Testis (tissue), 3 donors: Measurements from ENCODE around the gene CAVIN1. TPM values are rescaled to one million over a fixed set of nuclear protein-coding genes. Genes with fewer than 3 reads are reported as not detected.

Experiments
- DNase-seq: peaks from one replicate; pipeline ENCODE4 v3.0.0-alpha.2; 2019
- H3K27ac ChIP-seq, 2 donors: fragments of 200-600 bp; sonication (generic); one replicate each; pipeline ENCODE4 v1.5.1; 2019
- H3K27me3 ChIP-seq: fragments of 200-600 bp; sonication (generic); one replicate; pipeline ENCODE4 v1.5.1; 2019
- H3K36me3 ChIP-seq: fragments of 200-600 bp; sonication (generic); one replicate; pipeline ENCODE4 v1.5.1; 2017; ENCODE audit warnings: low read depth; ENCODE audit errors: missing control alignments
- H3K4me1 ChIP-seq: fragments of 200-600 bp; sonication (generic); one replicate; pipeline ENCODE4 v1.5.1; 2019
- H3K4me3 ChIP-seq, 2 donors: fragments of 200-600 bp; sonication (generic); one replicate each; pipeline ENCODE4 v1.5.1; 2017 to 2019
- H3K9me3 ChIP-seq: fragments of 200-600 bp; sonication (generic); one replicate; pipeline ENCODE4 v1.5.1; 2017
- POLR2A ChIP-seq: fragments of 450-650 bp; IDR thresholded peaks from one replicate; pipeline ENCODE4 v1.6.1; 2017; ENCODE audit warnings: antibody characterized with exemption, mild to moderate bottlenecking, moderate library complexity
- WGBS, 2 donors: methylation state at CpG; one replicate each; pipeline ENCODE4 v1.1.5; 2018; 5-methylcytosine and 5-hydroxymethylcytosine counted together
- intact Hi-C: fragments of 100-400 bp; cut with DNase I; formaldehyde crosslinking; loops from one replicate; pipeline ENCODE4 v1.15.1; 2023; ENCODE audit warnings: low total_unique reads
- polyA plus RNA-seq: library from polyadenylated mRNA; stranded (reverse); fragments of 350-450 nt; fragmentation: Illumina TruSeq; extraction: RNeasy Lipid Tissue Mini Kit (QIAGEN cat#74804); gene quantifications from one replicate; pipeline ENCODE4 v1.2.3, GENCODE V29; 2014; ENCODE audit warnings: low read depth, low replicate concordance; ENCODE audit not compliant: insufficient read depth
- total RNA-seq, 2 donors: library from RNA; depleted of rRNA; stranded (reverse); fragments of >200 nt; gene quantifications; one replicate each; pipeline ENCODE4 v1.2.3, GENCODE V29; 2016
- TF ChIP-seq, protein P1 (sequence below), 3 experiments: fragments of 450-650 bp in 2 of 3; fragments of 200-600 bp in 1 of 3; sonication (generic) in 1 of 3; IDR thresholded peaks; one replicate each; pipeline ENCODE4 v1.5.1; 2016 to 2019; ENCODE audit warnings: antibody characterized with exemption in 3 of 3, mild to moderate bottlenecking in 2 of 3, moderate library complexity in 1 of 3

CAVIN1 gene
- total and polyA plus RNA-seq, 3 donors from 2014 or later: 49.4 to 106 (median 68.4) TPM

DNA sequence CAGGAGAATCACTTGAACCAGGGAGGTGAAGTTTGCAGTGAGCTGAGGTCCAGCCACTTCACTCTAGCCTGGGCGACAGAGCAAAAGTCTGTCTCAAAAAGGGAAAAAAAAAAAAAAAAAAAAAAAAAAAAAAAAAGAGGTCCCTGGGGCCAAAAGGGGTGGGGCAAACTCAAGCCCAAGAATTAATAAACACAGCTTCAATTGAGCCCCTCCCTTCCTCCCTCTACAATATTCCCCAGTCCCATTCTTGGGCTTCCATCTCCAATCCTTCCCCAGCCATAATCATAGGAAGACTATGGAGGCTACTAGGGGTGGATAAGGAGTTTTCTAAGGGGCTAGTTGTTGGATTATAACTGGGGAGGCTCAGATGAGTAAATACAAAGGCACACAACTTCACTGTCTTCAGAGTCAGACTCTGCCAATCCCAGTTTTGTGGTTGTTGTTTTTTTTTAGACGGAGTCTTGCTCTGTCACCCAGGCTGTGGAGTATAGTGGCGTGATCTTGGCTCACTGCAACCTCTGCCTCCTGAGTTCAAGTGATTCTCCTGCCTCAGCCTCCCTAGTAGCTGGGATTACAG, 9.5 kb downstream of the CAVIN1 start:
- no peak for TF ChIP-seq POLR2A
- TF ChIP-seq, protein P1, sequence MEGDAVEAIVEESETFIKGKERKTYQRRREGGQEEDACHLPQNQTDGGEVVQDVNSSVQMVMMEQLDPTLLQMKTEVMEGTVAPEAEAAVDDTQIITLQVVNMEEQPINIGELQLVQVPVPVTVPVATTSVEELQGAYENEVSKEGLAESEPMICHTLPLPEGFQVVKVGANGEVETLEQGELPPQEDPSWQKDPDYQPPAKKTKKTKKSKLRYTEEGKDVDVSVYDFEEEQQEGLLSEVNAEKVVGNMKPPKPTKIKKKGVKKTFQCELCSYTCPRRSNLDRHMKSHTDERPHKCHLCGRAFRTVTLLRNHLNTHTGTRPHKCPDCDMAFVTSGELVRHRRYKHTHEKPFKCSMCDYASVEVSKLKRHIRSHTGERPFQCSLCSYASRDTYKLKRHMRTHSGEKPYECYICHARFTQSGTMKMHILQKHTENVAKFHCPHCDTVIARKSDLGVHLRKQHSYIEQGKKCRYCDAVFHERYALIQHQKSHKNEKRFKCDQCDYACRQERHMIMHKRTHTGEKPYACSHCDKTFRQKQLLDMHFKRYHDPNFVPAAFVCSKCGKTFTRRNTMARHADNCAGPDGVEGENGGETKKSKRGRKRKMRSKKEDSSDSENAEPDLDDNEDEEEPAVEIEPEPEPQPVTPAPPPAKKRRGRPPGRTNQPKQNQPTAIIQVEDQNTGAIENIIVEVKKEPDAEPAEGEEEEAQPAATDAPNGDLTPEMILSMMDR (IDR thresholded peaks at IDR 0.05): no peak
- WGBS, 2 donors: 77 to 86% methylated on average over 3 of the region's 3 CpGs
- no peaks in the 10 kb centered on the region for H3K9me3 ChIP-seq
- intact Hi-C loops: no loop called here
- H3K36me3 ChIP-seq: no peaks in the 10 kb centered on the region
- H3K27me3 ChIP-seq: no peaks in the 10 kb centered on the region
- no peak overlapping the region for H3K4me3 ChIP-seq
- DNase-seq: no peak
- peaks cover 24% of the 10 kb centered on the region for H3K4me1 ChIP-seq
- H3K27ac ChIP-seq: peak overlapping the region in 1 of 2 donors; percentile 30

DNA sequence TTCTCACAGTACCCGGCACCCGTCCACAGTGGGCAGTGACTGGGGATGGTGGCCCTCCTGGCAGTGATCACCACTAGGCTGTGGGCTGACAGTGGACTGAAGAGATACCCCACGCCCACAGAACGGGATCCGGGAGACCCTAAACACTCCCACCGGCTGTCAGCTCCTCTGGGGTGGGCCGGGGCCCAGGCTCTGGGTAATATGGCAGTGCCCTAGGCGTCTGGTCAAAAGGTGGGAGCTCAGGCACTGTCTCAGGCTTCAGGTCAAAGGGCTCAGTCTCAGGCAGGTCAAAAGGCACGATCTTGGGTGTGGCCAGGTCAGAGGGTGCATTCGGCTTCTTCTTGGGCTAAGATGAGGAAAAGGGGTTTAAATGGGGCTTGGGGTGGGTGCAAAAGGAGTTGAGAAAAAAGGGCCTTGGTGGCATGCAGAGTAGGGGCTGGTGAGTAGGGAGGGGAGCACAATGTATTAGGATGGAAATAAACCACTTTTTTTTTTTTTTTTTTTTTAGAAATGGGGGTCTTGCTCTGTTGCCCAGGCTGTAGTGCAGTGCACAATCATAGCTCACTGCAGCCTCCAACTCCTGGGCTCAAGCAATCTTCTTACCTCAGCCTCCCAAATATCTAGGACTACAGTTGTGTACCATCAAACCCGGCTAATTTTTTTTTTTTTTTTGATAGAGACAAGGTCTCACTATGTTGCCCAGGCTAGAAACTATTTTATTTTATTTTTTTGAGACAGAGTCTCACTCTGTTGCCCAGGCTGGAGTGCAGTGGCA, 11.0 kb downstream of the CAVIN1 start:
- Histone ChIP-seq H3K4me1 (peaks cover 32% of the 10 kb centered on the region), H3K4me3 (no peak overlapping the region), H3K36me3 (no peaks in the 10 kb centered on the region), H3K27ac (peak overlapping the region in 1 of 2 donors; percentile 77), H3K9me3 (no peaks in the 10 kb centered on the region), H3K27me3 (no peaks in the 10 kb centered on the region)
- DNase-seq: no peak
- intact Hi-C loops: no loop called here
- 79 to 93% methylated on average over 7 to 11 of the region's 11 CpGs for WGBS, 2 donors
- TF ChIP-seq POLR2A: no peak
- TF ChIP-seq, protein P1 (IDR thresholded peaks at IDR 0.05): no peak

DNA sequence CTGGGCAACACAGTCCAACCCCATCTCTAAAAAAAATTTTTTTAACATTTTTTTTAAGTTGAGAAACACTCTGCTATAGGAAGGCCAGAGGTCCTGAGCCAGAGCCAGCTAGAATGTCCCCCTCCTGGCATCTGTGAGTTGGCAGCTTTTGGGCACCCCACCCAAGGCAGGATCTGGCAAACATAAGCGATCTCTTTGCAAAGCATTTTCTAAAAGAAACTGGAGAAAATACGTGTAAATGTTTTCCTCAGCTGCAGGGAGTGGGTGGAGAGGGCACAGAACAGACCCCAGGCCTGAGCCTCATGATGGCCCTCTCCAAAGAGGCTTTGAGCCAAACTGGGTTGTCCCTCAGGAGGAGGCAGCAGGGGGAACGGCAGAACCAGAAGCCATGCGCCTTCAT, 11.7 kb downstream of the CAVIN1 start:
- DNase-seq: no peak
- H3K27ac ChIP-seq: peak overlapping the region in 1 of 2 donors; percentile 77
- TF ChIP-seq POLR2A: no peak
- TF ChIP-seq, protein P1 (IDR thresholded peaks at IDR 0.05): no peak
- intact Hi-C loops: no loop called here
- H3K4me3 ChIP-seq: no peak overlapping the region
- H3K4me1 ChIP-seq: peaks cover 39% of the 10 kb centered on the region
- H3K27me3 ChIP-seq: no peaks in the 10 kb centered on the region
- WGBS, 2 donors: 53 to 64% methylated on average over 4 of the region's 4 CpGs
- H3K9me3 ChIP-seq: no peaks in the 10 kb centered on the region
- no peaks in the 10 kb centered on the region for H3K36me3 ChIP-seq

DNA sequence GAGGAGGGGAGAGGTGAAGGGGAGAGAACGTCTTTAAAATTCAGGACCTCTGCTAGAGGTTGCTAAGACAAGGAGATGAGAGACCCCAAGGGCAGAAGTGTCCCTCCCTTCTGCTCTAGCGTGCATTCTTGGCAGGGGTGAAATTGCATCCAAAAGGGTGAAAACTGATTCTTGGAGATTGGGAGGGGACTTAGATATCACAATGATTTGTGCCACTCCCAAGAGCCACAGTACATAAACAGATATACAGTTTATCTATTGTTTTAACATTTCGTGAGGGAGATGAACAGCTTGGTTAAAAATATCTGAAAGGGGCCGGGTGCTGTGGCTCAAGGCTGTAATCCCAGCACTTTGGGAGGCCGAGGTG, 12.8 kb downstream of the CAVIN1 start:
- no peak for TF ChIP-seq POLR2A
- TF ChIP-seq, protein P1 (IDR thresholded peaks at IDR 0.05): no peak
- Histone ChIP-seq H3K36me3 (no peaks in the 10 kb centered on the region), H3K27ac (peak overlapping the region; percentile 68 to 76), H3K4me3 (no peak overlapping the region), H3K4me1 (peaks cover 40% of the 10 kb centered on the region), H3K9me3 (no peaks in the 10 kb centered on the region), H3K27me3 (no peaks in the 10 kb centered on the region)
- DNase-seq: no peak
- WGBS, 2 donors: 49% methylated on average over 5 of the region's 5 CpGs
- intact Hi-C loops: no loop called here
